H1 (cell line): ENCODE results near the gene IGFBP1. TPM values are rescaled to one million over a fixed set of nuclear protein-coding genes. Genes with fewer than 3 reads are reported as not detected.

Experiments
- NANOG ChIP-seq: IDR thresholded peaks from 2 replicates; pipeline ENCODE4 v1.6.1; 2011; ENCODE audit warnings: low read length, low read depth, mild to moderate bottlenecking, inconsistent platforms; ENCODE audit not compliant: insufficient read depth, poor library complexity, severe bottlenecking
- POLR2AphosphoS5 ChIP-seq: IDR thresholded peaks from 2 replicates; pipeline ENCODE4 v1.6.1; 2011; ENCODE audit warnings: low read depth, low read length
- USF2 ChIP-seq: IDR thresholded peaks from 2 replicates; pipeline ENCODE4 v1.6.1; 2011; ENCODE audit warnings: low read length, improper control_type of control experiment
- polyA plus RNA-seq, 7 experiments: library from polyadenylated mRNA; depleted of rRNA in 3 of 7; stranded (reverse) in 5 of 7; unstranded in 2 of 7; fragments of >200 nt in 5 of 7; fragments of 200-250 nt in 2 of 7; gene quantifications; 1 replicate in 5 of 7; 2 replicates in 1 of 7; 4 replicates in 1 of 7; pipeline versions ENCODE4 v1.2.1 to v1.2.3, GENCODE V29; 2011 to 2013; ENCODE audit warnings: missing spikeins in 2 of 7, mixed read lengths in 2 of 7
- total RNA-seq: library from RNA; stranded (reverse); fragmentation: NEBNext Ultra II Directional; extraction: Animal tissue kit (Norgen Biotek cat#: 25700); gene quantifications from 2 replicates; pipeline ENCODE4 v1.2.1, GENCODE V29; 2021

Gene IGFBP1
- total and polyA plus RNA-seq, 2 of the 8 experiments (the other 6 are each of a cell fraction or from before 2014, with no cell fraction given) = not detected

- TF ChIP-seq USF2 (no peak), NANOG (no peak), POLR2AphosphoS5 (no peak)
These were observed 21.3 kb downstream of the IGFBP1 start (continued) for GRCh38 chr7:45909561-45909960.
